ENCODE measurements around the gene PRMT2.
"Not testable (repeated sequence)": the region's sequence is repeated elsewhere in the genome, so short reads cannot be mapped to it uniquely, and the experiment has no call there.

PRMT2 gene

GRCh38 chr21:46676542-46676941 is 41.1 kb downstream of the PRMT2 start:
- H3K4me3 ChIP-seq (ENCODE audit: control insufficient read depth in 1 of 7, extremely low read depth in 1 of 7, insufficient read depth in 4 of 7, low read depth in 2 of 7, low read length in 6 of 7); H3K27me3 ChIP-seq (replicated peaks in 2 of 5; ENCODE audit: control insufficient read depth in 4 of 5, insufficient read depth in 5 of 5, low read length in 4 of 5); H3K9me3 ChIP-seq (ENCODE audit: control extremely low read depth in 1 of 5, control insufficient read depth in 4 of 5, insufficient read depth in 2 of 5, low read depth in 1 of 5, low read length in 4 of 5); DNase-seq; H3K27ac ChIP-seq (ENCODE audit: insufficient read depth in 1 of 2, low read depth in 1 of 2, low read length in 2 of 2, poor library complexity in 1 of 2, severe bottlenecking in 2 of 2); CTCF ChIA-PET; POLR2A ChIA-PET; H3K36me3 ChIP-seq (ENCODE audit: control insufficient read depth in 4 of 4, insufficient read depth in 4 of 4, low read length in 3 of 4); H3K4me1 ChIP-seq (ENCODE audit: control extremely low read depth in 1 of 4, control insufficient read depth in 4 of 4, insufficient read depth in 4 of 4, low read length in 3 of 4): not testable (repeated sequence)
- 100% methylated on average over 1 of the region's 2 CpGs for WGBS (ENCODE audit: insufficient coverage)

DNA sequence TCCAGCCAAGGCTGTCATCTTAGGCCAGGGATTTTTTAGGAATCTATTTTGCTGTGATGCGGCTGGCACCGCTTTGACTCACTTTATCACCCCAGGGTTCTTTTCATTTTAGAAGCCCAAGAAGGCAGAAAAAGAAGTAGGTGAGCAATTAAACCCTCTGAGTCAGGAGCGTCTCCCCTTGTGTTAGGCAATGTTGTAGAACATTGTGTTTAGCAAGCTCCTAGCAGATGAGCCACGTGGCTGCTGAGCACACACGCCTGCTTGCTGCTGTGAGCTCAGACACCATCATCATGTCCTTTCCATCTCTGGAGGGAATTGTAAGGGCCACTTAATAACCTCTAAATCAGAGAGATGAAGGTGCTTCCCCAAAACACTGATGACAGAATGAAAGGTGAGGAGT is 46.1 kb downstream of the PRMT2 start:
- H3K27ac ChIP-seq (ENCODE audit: insufficient read depth in 1 of 2, low read depth in 1 of 2, low read length in 2 of 2, poor library complexity in 1 of 2, severe bottlenecking in 2 of 2); H3K4me1 ChIP-seq (ENCODE audit: control extremely low read depth in 1 of 4, control insufficient read depth in 4 of 4, insufficient read depth in 4 of 4, low read length in 3 of 4); H3K9me3 ChIP-seq (ENCODE audit: control extremely low read depth in 1 of 5, control insufficient read depth in 4 of 5, insufficient read depth in 2 of 5, low read depth in 1 of 5, low read length in 4 of 5); H3K4me3 ChIP-seq (ENCODE audit: control insufficient read depth in 1 of 7, extremely low read depth in 1 of 7, insufficient read depth in 4 of 7, low read depth in 2 of 7, low read length in 6 of 7); DNase-seq; H3K36me3 ChIP-seq (ENCODE audit: control insufficient read depth in 4 of 4, insufficient read depth in 4 of 4, low read length in 3 of 4); CTCF ChIA-PET; POLR2A ChIA-PET; H3K27me3 ChIP-seq (replicated peaks in 2 of 5; ENCODE audit: control insufficient read depth in 4 of 5, insufficient read depth in 5 of 5, low read length in 4 of 5): not testable (repeated sequence)
- WGBS (ENCODE audit: insufficient coverage): 86% methylated on average over 2 of the region's 5 CpGs

DNA sequence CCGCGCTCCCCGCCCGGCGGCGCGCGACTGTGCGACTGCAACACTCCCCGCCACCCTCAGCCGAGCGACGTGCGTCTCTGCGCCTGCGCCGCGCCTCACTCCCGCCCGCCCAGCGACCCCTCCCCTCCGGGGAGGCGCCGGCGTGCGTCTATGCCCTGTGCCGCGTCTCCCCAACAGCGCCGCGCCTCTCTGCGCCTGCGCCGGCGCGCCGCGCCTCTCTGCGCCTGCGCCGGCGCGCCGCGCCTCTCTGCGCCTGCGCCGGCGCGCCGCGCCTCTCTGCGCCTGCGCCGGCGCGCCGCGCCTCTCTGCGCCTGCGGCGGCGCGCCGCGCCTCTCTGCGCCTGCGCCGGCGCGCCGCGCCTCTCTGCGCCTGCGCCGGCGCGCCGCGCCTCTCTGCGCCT is 63.2 kb downstream of the PRMT2 start:
- H3K36me3 ChIP-seq (ENCODE audit: control insufficient read depth in 4 of 4, insufficient read depth in 4 of 4, low read length in 3 of 4); H3K9me3 ChIP-seq (ENCODE audit: control extremely low read depth in 1 of 5, control insufficient read depth in 4 of 5, insufficient read depth in 2 of 5, low read depth in 1 of 5, low read length in 4 of 5); H3K4me3 ChIP-seq (ENCODE audit: control insufficient read depth in 1 of 7, extremely low read depth in 1 of 7, insufficient read depth in 4 of 7, low read depth in 2 of 7, low read length in 6 of 7); DNase-seq; H3K4me1 ChIP-seq (ENCODE audit: control extremely low read depth in 1 of 4, control insufficient read depth in 4 of 4, insufficient read depth in 4 of 4, low read length in 3 of 4); H3K27me3 ChIP-seq (replicated peaks in 2 of 5; ENCODE audit: control insufficient read depth in 4 of 5, insufficient read depth in 5 of 5, low read length in 4 of 5); POLR2A ChIA-PET; CTCF ChIA-PET; H3K27ac ChIP-seq (ENCODE audit: insufficient read depth in 1 of 2, low read depth in 1 of 2, low read length in 2 of 2, poor library complexity in 1 of 2, severe bottlenecking in 2 of 2): not testable (repeated sequence)
- no CpG with 5 or more reads among the region's 81 CpGs for WGBS (ENCODE audit: insufficient coverage)

DNA sequence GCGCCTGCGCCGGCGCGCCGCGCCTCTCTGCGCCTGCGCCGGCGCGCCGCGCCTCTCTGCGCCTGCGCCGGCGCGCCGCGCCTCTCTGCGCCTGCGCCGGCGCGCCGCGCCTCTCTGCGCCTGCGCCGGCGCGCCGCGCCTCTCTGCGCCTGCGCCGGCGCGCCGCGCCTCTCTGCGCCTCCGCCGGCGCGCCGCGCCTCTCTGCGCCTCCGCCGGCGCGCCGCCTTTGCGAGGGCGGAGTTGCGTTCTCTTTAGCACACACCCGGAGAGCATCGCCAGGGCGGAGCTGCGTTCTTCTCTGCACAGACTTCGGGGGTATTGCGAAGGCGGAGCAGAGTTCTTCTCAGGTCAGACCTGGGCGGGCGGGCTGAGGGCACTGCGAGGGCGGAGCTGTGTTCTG is 63.6 kb downstream of the PRMT2 start:
- H3K27ac ChIP-seq (ENCODE audit: insufficient read depth in 1 of 2, low read depth in 1 of 2, low read length in 2 of 2, poor library complexity in 1 of 2, severe bottlenecking in 2 of 2); H3K36me3 ChIP-seq (ENCODE audit: control insufficient read depth in 4 of 4, insufficient read depth in 4 of 4, low read length in 3 of 4); H3K9me3 ChIP-seq (ENCODE audit: control extremely low read depth in 1 of 5, control insufficient read depth in 4 of 5, insufficient read depth in 2 of 5, low read depth in 1 of 5, low read length in 4 of 5); H3K27me3 ChIP-seq (replicated peaks in 2 of 5; ENCODE audit: control insufficient read depth in 4 of 5, insufficient read depth in 5 of 5, low read length in 4 of 5); H3K4me3 ChIP-seq (ENCODE audit: control insufficient read depth in 1 of 7, extremely low read depth in 1 of 7, insufficient read depth in 4 of 7, low read depth in 2 of 7, low read length in 6 of 7); POLR2A ChIA-PET; DNase-seq; H3K4me1 ChIP-seq (ENCODE audit: control extremely low read depth in 1 of 4, control insufficient read depth in 4 of 4, insufficient read depth in 4 of 4, low read length in 3 of 4); CTCF ChIA-PET: not testable (repeated sequence)
- 59% methylated on average over 22 of the region's 69 CpGs for WGBS (ENCODE audit: insufficient coverage)
